Panc1 (cell line): ENCODE data around the gene MRPL55.

Source experiments
- POLR2AphosphoS5 ChIP-seq: IDR thresholded peaks from 2 replicates; pipeline ENCODE4 v1.6.1; 2012; ENCODE audit warnings: mild to moderate bottlenecking, low read depth, low read length, moderate library complexity
- SIN3A ChIP-seq: IDR thresholded peaks from 2 replicates; pipeline ENCODE4 v1.6.1; 2012; ENCODE audit warnings: low read depth, mild to moderate bottlenecking, low read length, moderate library complexity, borderline replicate concordance; ENCODE audit not compliant: insufficient read depth
- TF ChIP-seq, protein P1 (sequence below): fragments of 450-650 bp; IDR thresholded peaks from 2 replicates; pipeline ENCODE4 v1.5.1; 2017; ENCODE audit warnings: mild to moderate bottlenecking
- TF ChIP-seq, protein P2 (sequence below), 2 experiments: IDR thresholded peaks; 2 replicates each; pipeline ENCODE4 v1.6.1; 2011 to 2012; ENCODE audit warnings: low read depth in 2 of 2, control low read depth in 1 of 2, low read length in 1 of 2, mild to moderate bottlenecking in 1 of 2, moderate library complexity in 1 of 2; ENCODE audit not compliant: insufficient read depth in 1 of 2

DNA sequence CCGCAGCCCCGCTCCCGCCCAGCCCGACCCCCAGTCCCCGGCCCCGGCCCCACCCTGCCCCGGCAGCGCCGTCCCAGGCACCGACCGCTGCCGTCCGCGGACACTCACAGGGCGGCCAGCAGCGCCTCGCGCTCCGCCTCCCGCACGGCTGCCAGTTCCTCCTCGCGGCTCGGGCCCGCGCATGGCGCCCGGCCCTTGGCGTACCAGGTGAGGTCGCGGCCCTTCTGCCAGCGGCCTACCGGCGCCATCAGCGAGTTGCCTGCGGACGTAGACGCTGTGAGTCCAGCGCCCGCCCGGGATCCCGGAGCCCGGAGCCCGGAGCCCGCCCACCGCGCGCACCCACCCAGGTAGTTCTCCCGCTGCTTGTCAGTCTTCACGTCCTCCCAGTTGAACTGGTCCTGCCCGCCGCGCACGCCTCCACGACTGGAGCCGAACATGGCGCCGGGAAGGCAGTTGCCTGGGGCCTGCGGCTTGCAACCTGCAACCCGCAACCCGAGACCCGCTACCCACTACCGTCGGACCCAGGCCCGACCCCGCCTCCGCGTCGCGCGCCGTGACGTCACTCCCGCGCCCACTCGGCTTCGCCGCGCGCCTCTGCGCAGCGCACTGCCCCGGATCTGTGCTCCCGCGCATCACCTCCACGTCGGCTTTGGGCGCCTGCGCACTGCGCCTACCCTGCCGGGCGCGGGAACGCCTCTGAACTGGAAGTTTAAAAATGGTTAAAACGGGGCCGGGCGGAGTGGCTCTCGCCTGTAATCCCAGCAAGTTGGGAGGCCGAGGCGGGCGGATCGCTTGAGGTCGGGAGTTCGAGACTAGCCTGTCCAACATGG, 6.1 kb downstream of the MRPL55 start, which contains the start of gene C1orf35:
- TF ChIP-seq, protein P1, sequence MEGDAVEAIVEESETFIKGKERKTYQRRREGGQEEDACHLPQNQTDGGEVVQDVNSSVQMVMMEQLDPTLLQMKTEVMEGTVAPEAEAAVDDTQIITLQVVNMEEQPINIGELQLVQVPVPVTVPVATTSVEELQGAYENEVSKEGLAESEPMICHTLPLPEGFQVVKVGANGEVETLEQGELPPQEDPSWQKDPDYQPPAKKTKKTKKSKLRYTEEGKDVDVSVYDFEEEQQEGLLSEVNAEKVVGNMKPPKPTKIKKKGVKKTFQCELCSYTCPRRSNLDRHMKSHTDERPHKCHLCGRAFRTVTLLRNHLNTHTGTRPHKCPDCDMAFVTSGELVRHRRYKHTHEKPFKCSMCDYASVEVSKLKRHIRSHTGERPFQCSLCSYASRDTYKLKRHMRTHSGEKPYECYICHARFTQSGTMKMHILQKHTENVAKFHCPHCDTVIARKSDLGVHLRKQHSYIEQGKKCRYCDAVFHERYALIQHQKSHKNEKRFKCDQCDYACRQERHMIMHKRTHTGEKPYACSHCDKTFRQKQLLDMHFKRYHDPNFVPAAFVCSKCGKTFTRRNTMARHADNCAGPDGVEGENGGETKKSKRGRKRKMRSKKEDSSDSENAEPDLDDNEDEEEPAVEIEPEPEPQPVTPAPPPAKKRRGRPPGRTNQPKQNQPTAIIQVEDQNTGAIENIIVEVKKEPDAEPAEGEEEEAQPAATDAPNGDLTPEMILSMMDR = no peak
- TF ChIP-seq POLR2AphosphoS5 = peak; percentile 52; the same call in 1 of the 2 replicates
- TF ChIP-seq, protein P2, sequence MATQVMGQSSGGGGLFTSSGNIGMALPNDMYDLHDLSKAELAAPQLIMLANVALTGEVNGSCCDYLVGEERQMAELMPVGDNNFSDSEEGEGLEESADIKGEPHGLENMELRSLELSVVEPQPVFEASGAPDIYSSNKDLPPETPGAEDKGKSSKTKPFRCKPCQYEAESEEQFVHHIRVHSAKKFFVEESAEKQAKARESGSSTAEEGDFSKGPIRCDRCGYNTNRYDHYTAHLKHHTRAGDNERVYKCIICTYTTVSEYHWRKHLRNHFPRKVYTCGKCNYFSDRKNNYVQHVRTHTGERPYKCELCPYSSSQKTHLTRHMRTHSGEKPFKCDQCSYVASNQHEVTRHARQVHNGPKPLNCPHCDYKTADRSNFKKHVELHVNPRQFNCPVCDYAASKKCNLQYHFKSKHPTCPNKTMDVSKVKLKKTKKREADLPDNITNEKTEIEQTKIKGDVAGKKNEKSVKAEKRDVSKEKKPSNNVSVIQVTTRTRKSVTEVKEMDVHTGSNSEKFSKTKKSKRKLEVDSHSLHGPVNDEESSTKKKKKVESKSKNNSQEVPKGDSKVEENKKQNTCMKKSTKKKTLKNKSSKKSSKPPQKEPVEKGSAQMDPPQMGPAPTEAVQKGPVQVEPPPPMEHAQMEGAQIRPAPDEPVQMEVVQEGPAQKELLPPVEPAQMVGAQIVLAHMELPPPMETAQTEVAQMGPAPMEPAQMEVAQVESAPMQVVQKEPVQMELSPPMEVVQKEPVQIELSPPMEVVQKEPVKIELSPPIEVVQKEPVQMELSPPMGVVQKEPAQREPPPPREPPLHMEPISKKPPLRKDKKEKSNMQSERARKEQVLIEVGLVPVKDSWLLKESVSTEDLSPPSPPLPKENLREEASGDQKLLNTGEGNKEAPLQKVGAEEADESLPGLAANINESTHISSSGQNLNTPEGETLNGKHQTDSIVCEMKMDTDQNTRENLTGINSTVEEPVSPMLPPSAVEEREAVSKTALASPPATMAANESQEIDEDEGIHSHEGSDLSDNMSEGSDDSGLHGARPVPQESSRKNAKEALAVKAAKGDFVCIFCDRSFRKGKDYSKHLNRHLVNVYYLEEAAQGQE (IDR thresholded peaks at IDR 0.05; ENCODE audit: insufficient read depth in 1 of 2, low read depth in 2 of 2, low read length in 1 of 2) = no peak; a peak in 1 of 4 replicates
- TF ChIP-seq SIN3A = no peak; the same call in 1 of the 2 replicates
